H9 (cell line): Measurements from ENCODE around the gene OR52I2. TPM values are rescaled to one million over a fixed set of nuclear protein-coding genes. Genes with fewer than 3 reads are reported as not detected.

ENCODE experiments used
- DNase-seq: peaks from one replicate; pipeline ENCODE4 v3.0.0-alpha.2; 2017
- H2AFZ ChIP-seq: one replicate; pipeline ENCODE4 v1.6.1; 2013; ENCODE audit warnings: mild to moderate bottlenecking, low read length, control low read depth, moderate library complexity
- H2AK5ac ChIP-seq: 2 replicates; pipeline ENCODE4 v1.6.1; 2013; ENCODE audit warnings: low read length, control low read depth, mixed read lengths; ENCODE audit not compliant: insufficient read length
- H2BK120ac ChIP-seq: one replicate; pipeline ENCODE4 v1.6.1; 2013; ENCODE audit warnings: low read depth, mild to moderate bottlenecking, low read length, control low read depth, inconsistent platforms; ENCODE audit not compliant: poor library complexity, severe bottlenecking
- H2BK12ac ChIP-seq: 2 replicates; pipeline ENCODE4 v1.6.1; 2013; ENCODE audit warnings: low read length, control low read depth, mixed read lengths, low read depth; ENCODE audit not compliant: insufficient read length
- H2BK15ac ChIP-seq: 2 replicates; pipeline ENCODE4 v1.6.1; 2013; ENCODE audit warnings: low read depth, low read length, control low read depth
- H2BK20ac ChIP-seq: one replicate; pipeline ENCODE4 v1.6.1; 2013; ENCODE audit warnings: low read depth, mild to moderate bottlenecking, low read length, control low read depth, inconsistent platforms; ENCODE audit not compliant: poor library complexity, severe bottlenecking
- H2BK5ac ChIP-seq: 2 replicates; pipeline ENCODE4 v1.6.1; 2013; ENCODE audit warnings: low read length, control low read depth, mixed read lengths; ENCODE audit not compliant: insufficient read length
- H3K14ac ChIP-seq: 2 replicates; pipeline ENCODE4 v1.6.1; 2013; ENCODE audit warnings: low read length, control low read depth; ENCODE audit not compliant: insufficient read depth
- H3K18ac ChIP-seq: 2 replicates; pipeline ENCODE4 v1.6.1; 2013; ENCODE audit warnings: low read depth, mild to moderate bottlenecking, mixed read lengths, low read length, control low read depth; ENCODE audit not compliant: insufficient read length
- H3K23ac ChIP-seq: 2 replicates; pipeline ENCODE4 v1.6.1; 2013; ENCODE audit warnings: low read length, control low read depth, mixed read lengths, low read depth; ENCODE audit not compliant: insufficient read length
- H3K23me2 ChIP-seq: 2 replicates; pipeline ENCODE4 v1.6.1; 2013; ENCODE audit warnings: low read depth, mild to moderate bottlenecking, mixed read lengths, low read length, control low read depth; ENCODE audit not compliant: insufficient read length, poor library complexity, severe bottlenecking
- H3K27ac ChIP-seq: 2 replicates; pipeline ENCODE4 v1.5.1; 2013; ENCODE audit warnings: low read length, control low read depth, mixed read lengths, low read depth; ENCODE audit not compliant: insufficient read length
- H3K27me3 ChIP-seq: 2 replicates; pipeline ENCODE4 v1.6.1; 2013; ENCODE audit warnings: low read length, control low read depth, inconsistent platforms; ENCODE audit not compliant: insufficient read depth
- H3K4ac ChIP-seq: 2 replicates; pipeline ENCODE4 v1.6.1; 2013; ENCODE audit warnings: low read depth, mild to moderate bottlenecking, control low read depth, inconsistent platforms, low read length, moderate library complexity
- H3K4me1 ChIP-seq: 2 replicates; pipeline ENCODE4 v1.6.1; 2013; ENCODE audit warnings: low read length, control low read depth, inconsistent platforms; ENCODE audit not compliant: insufficient read depth
- H3K4me2 ChIP-seq: 2 replicates; pipeline ENCODE4 v1.6.1; 2013; ENCODE audit warnings: low read length, control low read depth, mixed read lengths; ENCODE audit not compliant: insufficient read length, insufficient read depth
- H3K56ac ChIP-seq: 2 replicates; pipeline ENCODE4 v1.6.1; 2013; ENCODE audit warnings: low read depth, mild to moderate bottlenecking, mixed read lengths, low read length, control low read depth; ENCODE audit not compliant: insufficient read length
- H3K79me1 ChIP-seq: 2 replicates; pipeline ENCODE4 v1.6.1; 2013; ENCODE audit warnings: low read depth, mild to moderate bottlenecking, moderate library complexity, low read length, control low read depth, inconsistent platforms; ENCODE audit not compliant: insufficient read depth, poor library complexity, severe bottlenecking
- H3K79me2 ChIP-seq: 2 replicates; pipeline ENCODE4 v1.6.1; 2013; ENCODE audit warnings: low read length, control low read depth, inconsistent platforms; ENCODE audit not compliant: insufficient read depth
- H3K9ac ChIP-seq: 2 replicates; pipeline ENCODE4 v1.6.1; 2013; ENCODE audit warnings: low read length, control low read depth, mixed read lengths; ENCODE audit not compliant: insufficient read length; ENCODE audit errors: extremely low read depth
- H3K9me3 ChIP-seq: one replicate; pipeline ENCODE4 v1.6.1; 2013; ENCODE audit warnings: low read depth, low read length, inconsistent platforms; ENCODE audit not compliant: control insufficient read depth
- H3T11ph ChIP-seq: one replicate; pipeline ENCODE4 v1.6.1; 2013; ENCODE audit warnings: mild to moderate bottlenecking, low read length, control low read depth, inconsistent platforms
- H4K20me1 ChIP-seq: one replicate; pipeline ENCODE4 v1.6.1; 2013; ENCODE audit not compliant: control insufficient read depth, insufficient read length, insufficient read depth
- H4K5ac ChIP-seq: 2 replicates; pipeline ENCODE4 v1.6.1; 2013; ENCODE audit warnings: low read depth, mild to moderate bottlenecking, mixed read lengths, low read length, control low read depth; ENCODE audit not compliant: insufficient read length
- H4K8ac ChIP-seq: replicated peaks from 2 replicates; pipeline ENCODE4 v1.6.1; 2013; ENCODE audit warnings: low read length, control low read depth, mixed read lengths, low read depth; ENCODE audit not compliant: insufficient read length
- H4K91ac ChIP-seq: 2 replicates; pipeline ENCODE4 v1.6.1; 2013; ENCODE audit warnings: low read depth, mild to moderate bottlenecking, moderate library complexity, mixed read lengths, low read length, control low read depth; ENCODE audit not compliant: insufficient read length
- H3K27ac Mint-ChIP-seq, 3 experiments: 2 replicates in 2 of 3; 3 replicates in 1 of 3; pipeline ENCODE4 v1.8.0; 2020 to 2021; ENCODE audit warnings: mixed read lengths in 3 of 3, mild to moderate bottlenecking in 1 of 3, moderate library complexity in 1 of 3
- H3K27me3 Mint-ChIP-seq: 2 replicates; pipeline ENCODE4 v1.8.0; 2021; ENCODE audit warnings: low read depth, mild to moderate bottlenecking, moderate library complexity, mixed read lengths
- H3K36me3 Mint-ChIP-seq, 3 experiments: 2 replicates in 2 of 3; 3 replicates in 1 of 3; pipeline ENCODE4 v1.8.0; 2020 to 2021; ENCODE audit warnings: low read depth in 3 of 3, mixed read lengths in 3 of 3; ENCODE audit not compliant: insufficient read depth in 1 of 3
- H3K4me1 Mint-ChIP-seq, 2 experiments: 2 replicates each; pipeline ENCODE4 v1.8.0; 2020; ENCODE audit warnings: mixed read lengths in 2 of 2
- H3K4me3 Mint-ChIP-seq, 2 experiments: 2 replicates in 1 of 2; 3 replicates in 1 of 2; pipeline ENCODE4 v1.8.0; 2020 to 2021; ENCODE audit warnings: mild to moderate bottlenecking in 2 of 2, mixed read lengths in 2 of 2, moderate library complexity in 1 of 2
- H3K9me3 Mint-ChIP-seq, 2 experiments: 2 replicates in 1 of 2; 3 replicates in 1 of 2; pipeline ENCODE4 v1.8.0; 2020; ENCODE audit warnings: mild to moderate bottlenecking in 2 of 2, mixed read lengths in 2 of 2, moderate library complexity in 1 of 2
- WGBS: extraction: QIAGEN DNeasy Blood & Tissue Kit; methylation state at CpG from one replicate; pipeline ENCODE4 v1.1.7; 2013; ENCODE audit warnings: missing lambda C conversion rate, low lambda C conversion rate, mixed read lengths; ENCODE audit not compliant: insufficient read length; ENCODE audit errors: extremely low coverage; 5-methylcytosine and 5-hydroxymethylcytosine counted together
- total RNA-seq: library from RNA; stranded (reverse); gene quantifications from 2 replicates; pipeline ENCODE4 v1.2.1, GENCODE V29; 2021
- TF ChIP-seq, protein P1 (sequence below): fragments of 200-600 bp; sonication (generic); conservative IDR thresholded peaks from 3 replicates; pipeline ENCODE4 v1.8.0; 2021; ENCODE audit warnings: antibody characterized with exemption, mild to moderate bottlenecking

Gene OR52I2
- total RNA-seq, 1 experiment from 2014 or later = not detected

GRCh38 chr11:4560467-4560866 lies 21.1 kb upstream of the OR52I2 start:
- no peak overlapping the region for H2AFZ ChIP-seq
- H2BK120ac ChIP-seq = no peak overlapping the region
- no peaks in the 10 kb centered on the region for H3K9me3 ChIP-seq
- H4K8ac ChIP-seq = no peak overlapping the region
- TF ChIP-seq, protein P1, sequence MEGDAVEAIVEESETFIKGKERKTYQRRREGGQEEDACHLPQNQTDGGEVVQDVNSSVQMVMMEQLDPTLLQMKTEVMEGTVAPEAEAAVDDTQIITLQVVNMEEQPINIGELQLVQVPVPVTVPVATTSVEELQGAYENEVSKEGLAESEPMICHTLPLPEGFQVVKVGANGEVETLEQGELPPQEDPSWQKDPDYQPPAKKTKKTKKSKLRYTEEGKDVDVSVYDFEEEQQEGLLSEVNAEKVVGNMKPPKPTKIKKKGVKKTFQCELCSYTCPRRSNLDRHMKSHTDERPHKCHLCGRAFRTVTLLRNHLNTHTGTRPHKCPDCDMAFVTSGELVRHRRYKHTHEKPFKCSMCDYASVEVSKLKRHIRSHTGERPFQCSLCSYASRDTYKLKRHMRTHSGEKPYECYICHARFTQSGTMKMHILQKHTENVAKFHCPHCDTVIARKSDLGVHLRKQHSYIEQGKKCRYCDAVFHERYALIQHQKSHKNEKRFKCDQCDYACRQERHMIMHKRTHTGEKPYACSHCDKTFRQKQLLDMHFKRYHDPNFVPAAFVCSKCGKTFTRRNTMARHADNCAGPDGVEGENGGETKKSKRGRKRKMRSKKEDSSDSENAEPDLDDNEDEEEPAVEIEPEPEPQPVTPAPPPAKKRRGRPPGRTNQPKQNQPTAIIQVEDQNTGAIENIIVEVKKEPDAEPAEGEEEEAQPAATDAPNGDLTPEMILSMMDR = no peak
- no peak overlapping the region for H3K4ac ChIP-seq
- no peak overlapping the region for H2BK20ac ChIP-seq
- no peak overlapping the region for H3K27ac ChIP-seq
- H3K79me2 ChIP-seq = no peaks in the 10 kb centered on the region
- DNase-seq = no peak
- H4K91ac ChIP-seq = no peak overlapping the region
- WGBS = no CpG with 5 or more reads among the region's 1 CpG
- no peak overlapping the region for H3K56ac ChIP-seq
- no peaks in the 10 kb centered on the region for H3K27me3 ChIP-seq
- Mint-ChIP-seq H3K27me3 (peaks cover 8% of the 10 kb centered on the region), H3K36me3 (peaks cover 0 to 7% (median 0%) of the 10 kb centered on the region in 3 experiments; a peak in 1 of 7 replicates), H3K9me3 (peaks cover 16 to 18% of the 10 kb centered on the region in 2 experiments), H3K4me3 (no peak overlapping the region), H3K27ac (no peak overlapping the region), H3K4me1 (peaks cover 15 to 20% of the 10 kb centered on the region in 2 experiments)
- no peak overlapping the region for H4K5ac ChIP-seq
- H3K79me1 ChIP-seq = no peaks in the 10 kb centered on the region
- no peak overlapping the region for H3K18ac ChIP-seq
- no peaks in the 10 kb centered on the region for H3K4me1 ChIP-seq
- no peak overlapping the region for H2BK5ac ChIP-seq
- H2AK5ac ChIP-seq = no peak overlapping the region
- no peaks in the 10 kb centered on the region for H3K23me2 ChIP-seq
- H3T11ph ChIP-seq = no peak overlapping the region
- no peak overlapping the region for H3K9ac ChIP-seq
- H3K4me2 ChIP-seq = no peak overlapping the region
- no peak overlapping the region for H2BK15ac ChIP-seq
- no peak overlapping the region for H3K14ac ChIP-seq
- no peak overlapping the region for H3K23ac ChIP-seq
- no peaks in the 10 kb centered on the region for H4K20me1 ChIP-seq
- no peak overlapping the region for H2BK12ac ChIP-seq
